Measurements from ENCODE around the gene ZC3H10. TPM values are rescaled to one million over a fixed set of nuclear protein-coding genes. Genes with fewer than 3 reads are reported as not detected.
A peak's percentile ranks its signal among the peaks of the same experiment; 100 is the strongest.

The ZC3H10 gene
- total RNA-seq, 1 experiment from 2014 or later, result 3.5 TPM

- H3K4me3 ChIP-seq (ENCODE audit: low read depth, low read length), result peak overlapping the region; percentile 74; the same call in 1 of the 2 replicates
Measured at GRCh38 chr12:56078427-56078826, 39.6 kb upstream of the ZC3H10 start.

GRCh38 chr12:56078931-56079722 lies 38.9 kb upstream of the ZC3H10 start:
- peak overlapping the region; percentile 74 for H3K4me3 ChIP-seq (ENCODE audit: low read depth, low read length)
- Mint-ChIP-seq H3K27me3 (ENCODE audit: insufficient read depth, unreplicated experiment) (no peaks in the 10 kb centered on the region), H3K9me3 (ENCODE audit: unreplicated experiment) (no peaks in the 10 kb centered on the region), H3K4me3 (ENCODE audit: unreplicated experiment) (peak overlapping the region; percentile 89), H3K4me1 (ENCODE audit: low read depth, unreplicated experiment) (peaks cover 7% of the 10 kb centered on the region), H3K36me3 (ENCODE audit: insufficient read depth, unreplicated experiment) (peaks cover 45% of the 10 kb centered on the region), H3K27ac (ENCODE audit: unreplicated experiment) (peak overlapping the region; percentile 92)
- CTCF ChIA-PET, result interaction anchor here (0.6 to 1.4 kb wide), 4 partner anchors 9 to 356 kb away, joined by 4 to 22 read pairs (median 8); partner anchors contain the start of genes PA2G4 and SUOX
- no peaks in the 10 kb centered on the region for H3K27me3 ChIP-seq (replicated peaks; ENCODE audit: control insufficient read depth, insufficient read depth, low read length)
- peaks cover 24% of the 10 kb centered on the region for H3K4me1 ChIP-seq
- no peaks in the 10 kb centered on the region for H3K9me3 ChIP-seq
- DNase-seq, result peak; percentile 93 to 96
- TSS peak; percentile 87 for BruUV-seq (replicated peaks)
- TF ChIP-seq CTCF (IDR thresholded peaks at IDR 0.05; ENCODE audit: insufficient read depth in 1 of 2, low read depth in 1 of 2, low read length in 1 of 2, severe bottlenecking in 1 of 2, unreplicated experiment in 1 of 2), result peak; percentile 69 to 84
- POLR2A ChIA-PET, result interaction anchor here (0.6 to 4.1 kb wide), 3 partner anchors 19 to 105 kb away, joined by 4 to 48 read pairs (median 14); partner anchors contain the start of genes PA2G4 and RAB5B
- intact Hi-C loops (cut with micrococcal nuclease; ENCODE audit: unreplicated experiment), result loop anchor here (1.0 kb wide), 3 partner anchors 25 to 39 kb away; partner anchors contain the start of genes PA2G4 and ZC3H10
- peaks cover 7% of the 10 kb centered on the region for H3K36me3 ChIP-seq (ENCODE audit: control insufficient read depth, insufficient read depth, low read length)

More at GRCh38 chr12:56078427-56078826, 39.6 kb upstream of the ZC3H10 start:
- H3K27me3 Mint-ChIP-seq (ENCODE audit: insufficient read depth, unreplicated experiment), result no peaks in the 10 kb centered on the region
- H3K27ac Mint-ChIP-seq (ENCODE audit: unreplicated experiment), result peak overlapping the region; percentile 92
- ChIA-PET CTCF (interaction anchor here (0.6 to 1.4 kb wide), 2 partner anchors 8 to 26 kb away, joined by 3 to 22 read pairs; partner anchors contain the start of gene PA2G4), POLR2A (interaction anchor here (0.6 to 4.1 kb wide), 3 partner anchors 25 to 1161 kb away, joined by 3 to 48 read pairs (median 4); partner anchors contain the start of genes ESYT1 and PA2G4)
- no peak for DNase-seq
- no peaks in the 10 kb centered on the region for H3K9me3 Mint-ChIP-seq (ENCODE audit: unreplicated experiment)
- BruUV-seq (replicated peaks), result no TSS peak
- peaks cover 38% of the 10 kb centered on the region for H3K36me3 Mint-ChIP-seq (ENCODE audit: insufficient read depth, unreplicated experiment)
- H3K4me1 Mint-ChIP-seq (ENCODE audit: low read depth, unreplicated experiment), result peaks cover 7% of the 10 kb centered on the region
- no peaks in the 10 kb centered on the region for H3K9me3 ChIP-seq
- intact Hi-C loops (cut with micrococcal nuclease; ENCODE audit: unreplicated experiment), result no loop called here
- 0 out of 2 replicates have a peak, but pooled peaks cover 1% of the 10 kb centered on the region for H3K36me3 ChIP-seq (ENCODE audit: control insufficient read depth, insufficient read depth, low read length)
- H3K4me3 Mint-ChIP-seq (ENCODE audit: unreplicated experiment), result peak overlapping the region; percentile 89
- H3K27me3 ChIP-seq (replicated peaks; ENCODE audit: control insufficient read depth, insufficient read depth, low read length), result no peaks in the 10 kb centered on the region
- H3K4me1 ChIP-seq, result peaks cover 24% of the 10 kb centered on the region
- TF ChIP-seq CTCF (IDR thresholded peaks at IDR 0.05; ENCODE audit: insufficient read depth in 1 of 2, low read depth in 1 of 2, low read length in 1 of 2, severe bottlenecking in 1 of 2, unreplicated experiment in 1 of 2), result no peak
